NCI-H2081 treated with DMSO at 0.1 percent for 48 hours (cell line): Measurements from ENCODE around the gene VPREB1.
"Not testable (repeated sequence)": the region's sequence is repeated elsewhere in the genome, so short reads cannot be mapped to it uniquely, and the experiment has no call there.

ENCODE experiments used
- DNase-seq: peaks from one replicate; lab custom pipeline; 2025; lab: John Stamatoyannopoulos, UW

Gene VPREB1

DNA sequence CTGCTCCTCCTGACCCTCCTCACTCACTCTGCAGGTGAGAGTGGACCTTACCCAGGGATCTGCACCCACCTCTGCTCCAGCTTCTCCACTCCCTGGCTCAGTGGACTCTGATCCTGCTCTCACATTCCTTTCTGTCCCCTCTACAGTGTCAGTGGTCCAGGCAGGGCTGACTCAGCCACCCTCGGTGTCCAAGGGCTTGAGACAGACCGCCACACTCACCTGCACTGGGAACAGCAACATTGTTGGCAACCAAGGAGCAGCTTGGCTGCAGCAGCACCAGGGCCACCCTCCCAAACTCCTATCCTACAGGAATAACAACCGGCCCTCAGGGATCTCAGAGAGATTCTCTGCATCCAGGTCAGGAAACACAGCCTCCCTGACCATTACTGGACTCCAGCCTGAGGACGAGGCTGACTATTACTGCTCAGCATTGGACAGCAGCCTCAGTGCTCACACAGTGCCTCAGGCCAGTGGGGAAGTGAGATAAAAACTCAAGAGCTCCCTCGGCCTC, 29.7 kb upstream of the VPREB1 start:
- DNase-seq = no peak

DNA sequence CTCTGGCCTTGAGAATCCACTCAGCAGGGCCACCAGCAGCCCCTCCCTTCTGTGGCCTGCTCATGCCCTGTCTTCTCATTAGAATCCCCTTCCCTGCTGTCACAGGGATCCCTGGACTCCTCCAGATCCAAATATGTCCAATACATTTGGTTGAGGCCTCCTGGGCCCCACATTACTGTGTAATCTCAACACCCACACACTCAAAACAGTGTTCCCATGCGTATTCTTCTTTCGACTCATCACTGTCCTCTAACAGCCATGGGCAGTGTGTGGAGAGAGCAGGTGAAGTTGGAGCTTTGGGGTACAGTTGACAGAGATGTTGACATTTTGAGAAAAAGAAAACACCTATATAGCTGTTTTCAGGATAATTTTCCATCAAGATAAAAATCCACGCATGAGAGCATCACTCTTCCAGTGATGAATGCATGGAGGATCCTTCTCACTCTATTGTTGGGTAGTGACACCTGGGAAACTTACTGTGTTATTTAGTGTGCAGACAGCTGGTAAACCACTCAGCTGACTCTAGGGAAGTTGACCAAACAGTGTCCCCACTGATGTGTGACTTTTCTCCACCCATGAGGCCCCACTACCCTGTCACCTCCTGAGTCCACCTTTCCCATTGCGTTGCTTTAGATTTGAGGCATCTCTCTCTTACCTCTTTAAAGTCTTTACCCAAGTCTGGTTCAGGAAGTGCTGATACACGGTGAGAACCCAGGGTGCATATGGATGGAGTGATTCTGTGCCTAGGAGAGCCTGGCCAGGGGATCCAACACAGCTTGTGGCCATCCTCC, 28.7 kb upstream of the VPREB1 start:
- no peak for DNase-seq

DNA sequence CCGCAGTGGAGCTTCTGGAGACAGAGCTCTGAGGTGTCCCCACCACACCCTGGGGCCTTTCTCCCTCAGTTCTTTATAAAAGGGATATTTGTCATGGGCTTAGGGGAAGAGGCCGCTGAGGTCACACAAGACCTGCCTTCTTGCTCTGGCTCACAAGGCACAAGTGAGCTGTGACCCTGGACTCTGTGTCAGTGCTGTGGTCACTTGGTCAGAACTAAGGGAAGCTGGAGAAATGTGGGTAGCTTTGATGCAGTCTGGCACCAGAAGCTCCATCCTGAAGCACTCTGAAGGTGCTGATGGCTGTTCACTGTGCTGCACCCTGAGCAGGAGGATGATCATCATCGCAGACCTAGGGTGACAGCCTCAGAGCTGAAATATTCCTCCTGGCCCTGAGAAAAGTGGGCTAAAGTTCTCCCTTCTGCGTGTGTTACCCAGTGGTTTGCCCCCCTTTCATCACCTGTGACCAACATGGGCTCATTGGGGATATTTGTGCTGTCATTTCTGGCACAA, 28.1 kb upstream of the VPREB1 start:
- no peak for DNase-seq

DNA sequence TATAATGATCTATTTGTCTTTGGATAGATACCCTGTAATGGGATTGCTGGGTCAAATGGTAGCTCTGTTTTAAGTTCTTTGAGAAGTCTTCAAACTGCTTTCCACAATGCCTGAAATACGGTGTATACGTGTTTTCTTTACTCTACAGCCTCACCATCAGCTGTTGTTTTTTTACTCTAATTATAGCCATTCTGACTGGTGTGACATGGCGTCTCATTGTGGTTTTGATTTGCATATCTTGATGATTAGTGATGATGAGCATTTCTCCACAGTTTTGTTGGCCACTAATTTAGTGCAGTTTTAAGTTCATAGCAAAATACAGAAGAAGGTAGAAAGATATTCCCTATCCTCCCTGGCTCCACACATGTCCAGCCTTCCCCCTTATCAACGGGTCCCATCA, 26.3 kb upstream of the VPREB1 start:
- no peak for DNase-seq

DNA sequence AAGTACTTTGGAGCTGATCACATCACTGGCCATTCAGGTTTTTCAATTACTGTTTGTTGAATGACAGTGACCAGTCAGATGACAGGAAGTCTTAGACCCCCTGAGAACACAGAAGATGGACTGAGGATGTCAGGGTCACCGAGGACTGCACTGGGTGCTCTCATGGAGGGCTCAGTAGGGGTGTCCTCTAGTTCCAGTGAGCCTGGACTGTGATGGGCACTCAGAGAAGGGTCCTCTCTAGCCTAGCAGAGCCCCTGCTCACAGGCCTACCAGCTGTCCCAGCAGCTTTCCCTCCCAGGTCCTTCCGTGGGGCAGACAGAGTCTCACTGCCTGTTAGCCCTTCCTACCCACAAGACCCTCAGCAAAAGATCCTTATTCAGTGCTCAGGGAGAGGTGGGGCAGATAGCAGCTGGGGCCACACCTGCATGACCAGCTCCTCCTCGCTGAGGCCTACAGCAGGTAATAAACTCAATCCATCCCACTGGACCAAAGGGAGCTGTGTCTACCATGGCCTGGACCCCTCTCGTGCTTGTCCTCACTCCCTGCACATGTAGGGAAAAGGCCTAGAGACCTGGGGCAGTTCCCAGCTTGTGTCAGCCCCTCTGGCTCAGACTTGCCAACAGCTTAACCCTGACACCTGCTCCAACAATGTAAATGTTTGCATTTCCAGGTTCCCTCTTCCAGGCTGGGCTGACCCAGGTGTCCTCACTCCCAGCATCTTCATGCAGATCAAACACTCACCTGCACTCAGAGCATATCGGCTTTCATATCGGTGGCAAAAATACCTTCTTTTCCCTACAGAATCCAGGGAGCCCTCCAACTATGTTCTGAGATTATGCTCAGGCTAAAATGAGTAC, 25.2 kb upstream of the VPREB1 start:
- DNase-seq = no peak

DNA sequence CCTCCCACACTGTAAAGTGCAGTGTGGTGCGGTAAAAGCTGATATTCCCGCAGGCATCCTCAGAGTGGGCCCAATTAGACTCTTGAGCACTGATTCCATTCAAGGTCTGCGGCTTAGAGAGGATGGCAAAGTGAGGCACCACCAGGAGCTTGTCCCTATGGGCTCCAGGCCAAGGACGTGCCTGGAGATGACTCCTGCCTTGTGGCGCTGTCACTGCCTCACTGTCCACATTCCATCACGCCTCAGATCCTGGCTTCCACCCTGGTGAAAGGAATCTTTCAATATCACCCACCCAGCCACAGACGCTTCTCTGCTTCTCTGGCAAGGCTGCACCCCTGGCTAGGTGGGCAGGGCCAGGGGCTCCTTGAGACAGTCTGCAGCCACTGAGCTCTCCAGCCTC, 23.5 kb upstream of the VPREB1 start:
- DNase-seq = not testable (repeated sequence)

DNA sequence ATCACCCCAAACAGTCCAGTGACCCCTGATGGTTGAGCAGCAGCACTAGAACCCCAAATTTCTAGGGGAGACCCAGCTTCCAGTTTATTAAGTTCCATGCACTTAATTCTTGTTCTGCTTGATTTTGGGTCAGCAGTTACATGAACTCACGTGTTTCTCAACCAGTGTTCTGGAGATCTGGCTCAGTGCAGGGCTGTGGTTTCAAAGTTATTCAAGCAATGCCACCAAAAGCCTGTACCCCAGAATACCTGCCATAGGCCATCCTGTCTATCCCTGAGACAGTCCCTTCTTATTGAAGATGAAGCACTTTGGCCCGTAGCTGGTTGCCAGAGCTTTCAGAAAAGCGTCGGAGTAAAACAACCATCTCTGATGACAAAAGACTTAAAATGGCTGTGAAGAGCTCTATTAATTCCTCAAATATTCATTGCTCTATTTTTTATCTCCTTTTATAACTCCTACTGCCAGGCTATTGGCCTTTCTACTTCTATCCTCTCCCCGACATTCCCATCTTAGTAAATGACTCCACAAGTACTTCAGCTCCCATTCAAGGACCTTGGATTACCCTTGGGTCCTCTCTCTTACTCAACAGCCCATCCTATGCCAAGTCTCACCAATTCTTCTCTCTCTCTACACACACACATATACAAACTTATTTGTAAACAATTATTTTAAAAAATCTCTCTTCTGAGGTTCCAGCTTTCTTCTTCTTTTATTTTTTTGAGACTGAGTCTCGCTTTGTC, 18.0 kb upstream of the VPREB1 start:
- DNase-seq = no peak

DNA sequence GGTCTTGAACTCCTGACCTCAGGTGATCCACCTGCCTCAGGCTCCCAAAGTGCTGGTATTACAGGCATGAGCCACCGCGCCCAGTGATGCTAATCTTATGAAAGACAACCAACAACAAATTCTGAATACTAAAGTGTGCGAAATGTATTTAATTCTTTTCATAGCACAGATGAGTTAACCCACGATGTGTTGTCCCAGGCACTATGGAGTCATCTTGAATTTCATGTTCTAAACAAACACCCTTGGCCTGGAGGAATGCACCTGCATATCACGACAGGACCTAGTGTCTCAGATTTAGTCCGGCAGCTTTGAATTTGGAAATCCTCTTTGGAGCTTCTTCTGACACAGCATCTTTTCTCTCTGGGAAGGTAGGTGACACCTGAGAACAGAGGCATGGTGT, 16.2 kb upstream of the VPREB1 start:
- DNase-seq = no peak

DNA sequence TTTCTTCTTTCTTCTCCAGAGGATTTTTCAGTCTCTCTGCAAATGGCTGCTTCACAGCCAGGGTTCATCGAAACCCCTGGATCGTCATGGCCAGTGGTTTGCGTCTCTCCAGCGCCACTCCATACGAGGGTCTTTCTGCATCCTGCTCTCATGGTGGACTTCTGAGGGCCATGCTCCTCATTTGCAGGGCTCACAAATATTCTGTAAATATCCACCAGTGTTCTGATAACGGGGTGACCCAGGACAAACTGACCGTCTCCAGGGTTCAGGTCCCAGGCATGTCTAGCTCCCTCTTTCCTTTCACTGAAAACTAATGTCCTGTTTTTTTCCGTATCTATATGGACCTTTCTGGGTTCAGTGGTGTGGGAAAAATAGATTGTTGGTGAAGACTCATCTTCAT, 15.7 kb upstream of the VPREB1 start:
- no peak for DNase-seq

DNA sequence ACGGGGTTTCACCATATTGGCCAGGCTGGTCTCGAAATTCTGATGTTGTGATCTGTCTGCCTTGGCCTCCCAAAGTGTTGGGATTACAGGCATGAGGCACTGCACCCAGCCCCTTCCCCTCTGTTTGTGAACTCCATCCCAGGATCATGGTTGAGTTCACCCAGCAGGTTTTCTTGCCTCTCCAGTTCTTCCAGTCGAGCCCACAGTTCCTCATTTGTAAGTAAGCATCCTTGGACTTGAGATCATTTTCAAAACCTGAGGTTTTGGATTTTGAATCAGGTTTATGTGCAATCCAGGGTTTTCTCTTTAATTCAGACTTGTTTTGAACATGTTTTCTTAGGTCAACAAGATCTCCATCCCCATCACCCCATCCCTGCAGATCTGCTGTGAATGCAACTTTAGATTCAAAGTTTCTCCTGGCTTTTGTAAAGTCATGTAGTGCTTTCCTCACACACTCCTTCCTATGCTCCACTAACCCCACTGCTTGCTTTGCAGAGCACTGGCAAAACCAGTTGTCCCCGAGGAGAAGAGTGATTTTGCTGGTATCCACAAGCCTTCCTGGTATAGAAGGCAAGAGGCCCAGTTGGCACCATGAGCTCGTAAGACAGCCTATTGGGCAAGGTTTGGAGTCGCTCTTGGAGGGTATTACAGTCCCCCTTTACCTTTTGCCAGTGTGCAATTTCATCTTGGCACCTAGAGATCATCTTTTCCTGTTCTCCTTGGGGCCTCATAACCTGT, 14.7 kb upstream of the VPREB1 start:
- DNase-seq = no peak

DNA sequence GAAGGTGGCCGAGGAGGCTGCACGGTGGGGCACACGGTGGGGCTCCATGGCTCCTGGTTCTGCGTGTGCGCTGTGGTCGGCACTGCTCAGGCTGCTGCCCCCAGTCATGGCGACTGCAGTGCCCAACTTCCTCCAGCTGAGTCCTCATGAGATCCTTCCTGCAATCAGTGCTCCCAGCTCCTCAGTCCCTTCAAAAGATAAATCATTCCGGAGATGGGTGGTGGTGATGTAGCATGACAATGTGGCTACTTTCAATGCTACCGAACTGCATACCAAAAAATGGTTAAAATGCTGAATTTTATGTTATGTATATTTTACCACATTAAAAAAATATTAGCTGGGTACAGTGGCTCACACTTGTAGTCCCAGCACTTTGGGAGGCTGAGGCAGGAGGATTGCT, 14.1 kb upstream of the VPREB1 start:
- no peak for DNase-seq

DNA sequence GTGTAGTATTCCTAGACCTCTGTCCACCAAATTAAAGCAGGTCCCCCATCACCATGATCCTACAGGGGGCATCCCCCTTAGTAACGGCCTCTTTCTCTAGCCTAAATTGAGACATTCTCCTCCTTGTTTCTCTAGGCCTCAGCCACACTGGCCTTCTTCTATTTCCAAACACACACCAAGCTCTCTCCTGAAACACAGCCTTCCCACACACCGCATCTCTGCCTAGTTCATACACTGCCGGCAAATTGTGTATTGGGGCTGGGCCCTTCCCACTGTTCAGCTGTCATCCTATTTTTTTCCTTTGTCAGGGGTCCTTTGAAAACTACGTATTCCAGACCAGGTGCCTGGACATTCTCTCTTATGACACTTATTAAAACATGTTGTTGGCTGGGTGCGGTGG, 11.5 kb upstream of the VPREB1 start:
- DNase-seq = no peak

DNA sequence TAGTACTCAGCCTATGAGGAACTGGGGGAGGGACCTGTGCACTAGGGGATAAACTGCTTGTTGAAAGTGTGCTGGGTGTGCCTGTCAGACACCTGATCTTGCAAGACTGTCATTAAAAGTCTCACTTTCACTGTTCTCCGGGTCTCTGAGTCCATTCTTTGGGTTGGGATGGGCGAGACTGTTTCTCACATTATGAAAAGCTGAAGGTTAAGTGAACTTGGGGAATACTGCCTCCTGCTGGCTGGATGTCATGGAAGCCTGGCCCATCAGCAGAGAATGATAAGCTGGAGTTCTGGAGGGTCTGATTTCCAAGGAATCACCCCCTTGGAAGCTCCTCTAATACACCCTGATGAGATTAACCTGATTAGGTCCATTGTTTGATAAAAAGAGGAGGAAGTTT, 9.0 kb upstream of the VPREB1 start:
- no peak for DNase-seq

DNA sequence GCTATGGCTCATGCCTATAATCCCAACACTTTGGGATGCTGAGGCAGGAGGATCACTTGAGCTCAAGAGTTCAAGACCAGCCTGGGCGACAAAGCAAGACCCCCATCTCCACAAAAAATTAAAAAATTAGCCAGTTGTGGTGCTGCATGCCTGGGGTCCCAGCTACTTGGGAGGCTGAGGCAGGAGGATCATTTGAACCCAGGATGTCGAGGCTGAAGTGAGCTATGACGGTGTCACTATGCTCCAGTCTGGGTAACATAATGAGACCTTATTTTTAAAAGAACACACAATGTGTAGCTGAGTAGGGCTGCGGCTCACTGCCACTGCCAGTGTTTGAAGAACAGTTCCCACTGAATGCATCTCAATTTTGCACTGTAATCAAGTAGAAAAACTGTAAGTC, 7.1 kb upstream of the VPREB1 start:
- no peak for DNase-seq

DNA sequence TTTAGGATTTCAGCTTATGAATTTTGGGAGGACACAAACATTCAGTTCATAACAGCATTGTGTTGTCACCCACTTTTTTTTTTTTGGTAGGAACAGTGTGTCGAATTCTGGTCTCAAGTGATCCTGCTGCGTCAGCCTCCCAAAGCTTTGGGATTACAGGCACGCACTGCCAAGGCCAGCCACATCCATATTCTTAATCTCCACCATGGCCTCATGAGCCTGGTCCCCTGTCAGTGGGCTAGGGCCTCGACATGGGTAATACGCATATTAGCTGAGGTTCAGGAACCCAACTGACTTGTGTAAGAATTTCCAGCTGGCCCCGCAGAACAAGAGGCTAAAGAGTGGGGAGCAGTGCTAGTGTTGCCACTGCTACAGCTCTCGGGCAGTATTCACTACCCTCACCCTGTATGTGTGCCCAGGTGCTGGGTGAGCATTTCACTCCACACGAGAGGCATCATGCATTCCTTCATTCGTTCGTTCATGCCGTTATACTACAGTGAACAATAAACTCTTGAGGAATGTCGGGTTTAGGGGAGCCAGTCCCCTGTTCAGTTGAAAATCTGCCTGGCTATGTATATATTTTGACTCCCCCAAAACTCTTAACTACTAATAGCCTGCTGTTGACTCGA, 5.2 kb upstream of the VPREB1 start:
- DNase-seq = no peak

DNA sequence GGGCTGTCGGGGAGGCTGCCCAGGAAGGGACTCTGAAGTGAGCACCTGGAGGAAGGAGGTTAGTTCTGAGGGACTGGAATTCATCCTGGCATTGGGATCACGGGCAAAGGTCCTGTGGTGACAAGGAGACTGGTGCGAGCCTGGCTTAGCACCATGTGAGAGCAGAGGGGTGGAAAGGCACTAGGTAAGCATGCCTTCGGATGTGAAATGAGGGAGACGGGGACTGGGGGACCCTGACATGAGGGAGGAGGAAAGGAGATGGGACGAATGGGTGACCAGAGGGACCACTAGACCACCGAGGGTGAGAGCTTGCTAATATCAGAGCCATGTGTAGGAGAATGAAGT, 3.1 kb upstream of the VPREB1 start:
- no peak for DNase-seq

DNA sequence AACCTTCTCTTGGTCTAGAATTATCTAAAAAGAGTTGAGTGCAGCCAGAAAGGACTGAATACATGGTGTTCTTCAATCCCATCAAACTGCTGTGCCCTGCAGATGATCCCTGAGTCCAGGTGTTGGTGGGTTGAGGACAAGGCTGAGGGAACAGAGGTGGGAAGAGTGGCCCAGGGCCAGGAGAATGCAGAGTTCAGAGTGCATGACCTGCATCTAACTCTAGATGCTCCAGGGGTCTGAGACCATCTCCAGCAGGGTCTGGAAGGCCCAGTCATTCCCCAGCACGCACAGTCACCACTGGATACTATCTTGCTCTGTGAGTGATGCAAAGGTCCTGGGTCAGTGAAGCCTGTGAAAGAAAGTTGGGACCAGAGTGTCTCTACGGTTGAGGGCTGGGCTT, 2.1 kb upstream of the VPREB1 start:
- DNase-seq = no peak

DNA sequence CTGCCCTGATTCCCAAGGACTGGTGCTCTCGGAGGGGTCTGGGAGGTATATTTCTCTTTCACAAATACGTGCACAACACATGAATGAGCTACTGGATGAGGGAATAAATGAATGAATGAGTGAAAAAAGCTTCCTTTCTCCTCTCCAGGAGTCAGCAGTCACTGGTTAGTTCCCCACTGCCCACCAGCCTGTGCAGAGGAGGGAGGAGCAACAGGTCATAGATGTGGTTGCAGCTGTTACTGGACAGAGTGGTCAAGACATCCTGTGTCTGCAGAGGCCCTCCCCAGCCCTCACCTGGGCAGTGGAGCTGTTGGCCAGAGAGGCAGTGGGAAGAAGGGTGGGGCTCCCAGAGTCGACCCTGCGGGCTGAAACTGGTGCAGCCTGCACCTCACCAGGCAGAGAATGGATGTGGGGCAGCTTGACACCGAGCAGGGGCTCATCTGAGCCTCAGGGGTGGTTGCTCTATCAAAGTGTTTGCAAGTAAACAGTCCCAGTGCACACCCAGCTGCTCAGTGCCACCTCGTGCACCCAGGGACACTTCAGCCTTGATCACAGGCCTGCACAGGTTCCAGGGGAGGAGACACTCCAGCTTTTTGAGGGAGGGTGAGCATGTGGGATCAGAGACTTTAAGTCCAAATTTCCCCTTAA, 1.4 kb upstream of the VPREB1 start:
- no peak for DNase-seq

DNA sequence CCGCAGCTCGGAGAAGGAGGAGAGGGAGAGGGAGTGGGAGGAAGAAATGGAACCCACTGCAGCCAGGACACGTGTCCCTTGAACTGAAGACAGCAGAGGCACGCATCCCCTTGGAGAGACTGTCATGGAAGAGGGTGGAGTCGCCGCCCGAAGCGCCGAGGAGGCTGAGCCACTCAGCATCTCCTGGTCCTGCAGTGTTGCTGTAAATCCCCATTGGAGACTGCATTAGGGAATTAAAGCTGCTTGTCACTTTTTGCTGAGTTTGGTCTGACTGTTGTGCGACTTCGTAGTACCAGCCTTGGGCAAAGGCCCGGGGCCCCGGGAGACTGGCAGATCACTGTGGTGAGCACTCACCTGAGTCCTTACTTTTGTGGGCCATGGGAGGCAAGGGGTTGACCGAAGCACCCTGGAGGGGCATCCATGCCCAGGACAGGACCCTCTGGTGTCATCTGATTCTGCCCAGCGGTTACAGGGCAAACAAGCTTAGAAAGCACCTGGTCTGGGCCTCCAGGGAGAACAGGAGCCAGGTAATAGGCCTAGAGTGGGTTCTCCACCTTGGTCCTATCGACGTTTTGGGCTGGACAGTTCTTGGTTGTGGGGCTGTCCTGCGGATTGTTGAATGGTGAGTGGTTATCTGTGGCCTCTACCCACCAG, 797 bp downstream of the VPREB1 start:
- DNase-seq = no peak

DNA sequence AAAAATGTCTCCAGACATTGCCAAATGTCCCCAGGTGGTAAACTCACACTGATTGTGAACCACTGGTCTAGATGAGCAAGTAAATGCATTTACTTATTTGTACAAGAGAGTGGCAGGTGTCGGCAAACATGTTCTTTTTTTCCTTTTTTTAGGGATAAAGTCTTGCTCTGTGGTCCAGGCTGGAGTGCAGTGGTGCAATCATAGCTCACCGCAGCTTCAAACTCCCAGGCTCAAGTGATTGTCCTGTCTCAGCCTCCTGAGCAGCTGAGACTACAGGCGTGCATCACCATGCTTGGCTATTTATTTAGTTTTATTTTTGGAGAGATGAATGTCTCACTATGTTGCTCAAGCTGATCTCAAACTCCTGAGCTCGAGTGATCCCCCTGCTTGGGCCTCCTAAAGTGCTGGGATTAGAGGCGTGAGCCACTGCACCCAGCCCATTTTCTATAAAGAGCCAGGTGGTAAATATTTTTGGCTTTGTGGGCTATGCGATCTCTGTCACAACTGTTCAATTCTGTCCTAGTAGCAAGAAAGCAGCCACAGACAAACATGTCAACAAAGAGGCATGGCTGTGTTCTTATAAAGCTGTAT, 1.4 kb downstream of the VPREB1 start:
- DNase-seq = no peak
